Stimulated activated CD4-positive, alpha-beta T cell treated with anti-CD3 and anti-CD28 coated beads, Interleukin-4, amount 100 ng/mL, for 24 hours (primary cell): ENCODE measurements around the gene HOXC12.

Experiments used
- DNase-seq: peaks from one replicate; pipeline ENCODE4 v3.0.0-alpha.2; 2020

Gene HOXC12

GRCh38 chr12:53941187-53941586, 13.5 kb upstream of the HOXC12 start:
- no peak for DNase-seq

GRCh38 chr12:53941750-53942149, 13.0 kb upstream of the HOXC12 start:
- no peak for DNase-seq

DNA sequence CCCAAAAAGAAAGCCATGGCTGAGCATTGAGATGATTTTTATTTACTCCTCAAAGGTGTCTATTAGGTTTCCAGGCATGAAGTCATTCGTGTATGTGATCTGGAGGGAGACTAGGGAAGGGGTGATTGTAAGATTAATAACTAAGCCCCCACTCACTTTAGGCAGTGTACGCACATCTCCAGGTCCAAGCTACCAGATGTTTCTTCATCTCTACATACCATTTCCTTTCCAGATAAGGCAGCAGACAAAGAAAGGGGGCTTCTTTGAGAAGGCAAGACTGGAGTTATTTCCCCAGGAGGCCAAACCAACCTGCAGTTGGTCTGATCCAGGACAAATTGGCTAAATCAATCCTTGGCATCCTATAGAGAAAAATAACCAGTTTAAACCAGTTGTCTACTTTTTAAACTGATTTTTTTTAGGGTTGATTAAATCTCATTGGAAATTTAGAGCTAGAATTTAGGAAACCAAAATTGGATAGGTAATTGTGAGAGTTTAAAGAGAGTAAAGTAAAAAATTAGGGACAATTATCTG, 12.2 kb upstream of the HOXC12 start:
- DNase-seq, result no peak

DNA sequence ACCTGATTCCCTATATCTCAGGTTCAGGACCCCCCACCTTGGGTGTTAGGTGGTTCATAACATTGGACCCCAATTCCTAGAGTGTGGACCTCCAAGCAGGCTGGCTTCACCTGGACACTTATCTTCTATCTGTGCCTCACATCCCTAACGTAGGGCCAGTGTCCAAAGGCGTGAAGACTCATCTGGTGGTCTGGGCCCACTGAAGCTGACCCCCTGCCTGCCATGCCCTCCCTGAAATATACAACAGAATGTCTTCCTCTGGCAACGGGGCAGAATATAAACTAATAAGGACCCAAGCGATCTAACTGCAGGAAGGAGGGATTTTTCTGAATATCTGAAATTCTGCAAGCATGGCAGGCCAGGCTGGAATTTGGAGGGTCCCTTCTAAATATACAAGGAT, 10.5 kb upstream of the HOXC12 start:
- DNase-seq, result no peak

DNA sequence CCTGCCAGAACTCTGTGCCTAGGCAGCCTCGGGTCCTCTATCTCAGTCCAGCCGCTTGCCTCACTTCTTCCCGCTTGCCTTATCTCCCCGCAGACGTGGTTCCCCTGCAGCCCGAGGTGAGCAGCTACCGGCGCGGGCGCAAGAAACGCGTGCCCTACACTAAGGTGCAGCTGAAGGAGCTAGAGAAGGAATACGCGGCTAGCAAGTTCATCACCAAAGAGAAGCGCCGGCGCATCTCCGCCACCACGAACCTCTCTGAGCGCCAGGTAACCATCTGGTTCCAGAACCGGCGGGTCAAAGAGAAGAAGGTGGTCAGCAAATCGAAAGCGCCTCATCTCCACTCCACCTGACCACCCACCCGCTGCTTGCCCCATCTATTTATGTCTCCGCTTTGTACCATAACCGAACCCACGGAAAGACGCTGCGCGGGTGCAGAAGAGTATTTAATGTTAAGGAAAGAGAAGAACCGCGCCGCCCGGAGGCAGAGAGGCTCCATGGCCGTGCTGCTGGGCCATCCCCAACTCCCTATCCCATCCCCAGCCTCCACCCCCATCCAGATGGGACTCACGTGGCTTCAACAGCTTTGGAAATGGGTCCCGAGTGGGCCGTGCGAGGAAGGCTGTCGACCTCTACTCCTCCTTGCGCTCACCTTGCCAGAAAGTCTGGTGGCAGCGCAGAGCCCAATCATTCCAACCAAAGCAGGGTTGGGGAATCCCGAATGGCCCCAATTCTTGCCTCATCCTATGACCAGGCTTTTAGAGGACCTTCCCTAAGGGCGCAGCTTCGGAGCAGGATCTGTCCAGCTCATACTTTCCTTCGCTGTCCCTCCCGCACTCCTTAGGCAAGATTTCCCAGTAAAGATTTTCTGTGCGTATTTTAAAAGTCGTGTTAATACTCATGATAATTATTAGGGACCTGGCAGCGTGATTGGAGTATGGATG, 9.5 kb upstream of the HOXC12 start:
- DNase-seq, result no peak

GRCh38 chr12:53947743-53948142, 7.0 kb upstream of the HOXC12 start:
- DNase-seq, result no peak

GRCh38 chr12:53948650-53949593, 5.8 kb upstream of the HOXC12 start:
- DNase-seq, result no peak

GRCh38 chr12:53949631-53950436, 4.9 kb upstream of the HOXC12 start:
- no peak for DNase-seq

GRCh38 chr12:53950437-53950773, 4.3 kb upstream of the HOXC12 start:
- no peak for DNase-seq

DNA sequence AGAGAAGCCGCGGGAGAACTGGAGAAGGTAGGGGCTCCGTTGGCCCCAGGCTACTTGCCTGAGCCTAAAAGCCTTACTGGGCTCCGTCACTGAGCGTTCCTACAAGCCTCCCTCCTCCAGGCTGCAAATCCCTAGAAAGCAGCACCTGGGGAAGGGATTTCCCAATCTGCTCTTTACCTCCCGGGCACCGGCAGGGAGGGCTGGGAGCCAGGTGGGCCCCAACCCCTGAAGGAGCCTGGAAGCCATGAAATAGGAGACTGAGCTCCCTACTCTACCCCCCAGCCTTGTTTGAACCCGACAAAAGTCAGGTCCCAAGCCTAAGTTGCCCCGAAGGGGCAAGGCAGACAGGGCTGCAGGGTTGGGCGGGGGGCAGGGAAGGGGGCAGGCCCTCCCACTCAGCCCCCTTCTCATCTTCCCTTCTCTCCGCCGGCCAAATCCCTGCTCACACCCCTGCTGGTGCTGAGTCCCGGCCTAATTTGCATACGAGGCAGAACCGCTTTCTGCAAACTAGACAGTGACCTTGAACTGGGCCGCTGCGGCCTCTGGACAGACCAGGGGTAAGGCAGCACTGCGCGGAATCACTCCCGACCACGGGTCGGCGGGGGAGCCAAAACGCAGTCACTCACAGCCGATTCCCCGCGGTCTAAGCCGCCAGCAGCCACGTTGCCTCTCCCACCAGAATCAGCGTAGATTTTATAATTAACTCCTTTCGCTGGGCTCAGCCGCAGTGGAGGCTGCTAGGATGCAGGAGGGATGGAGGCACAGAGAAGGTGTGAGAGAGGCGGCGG, 3.7 kb upstream of the HOXC12 start:
- DNase-seq, result no peak

- DNase-seq, result no peak
Observed at GRCh38 chr12:53951577-53952334, 2.9 kb upstream of the HOXC12 start.

DNA sequence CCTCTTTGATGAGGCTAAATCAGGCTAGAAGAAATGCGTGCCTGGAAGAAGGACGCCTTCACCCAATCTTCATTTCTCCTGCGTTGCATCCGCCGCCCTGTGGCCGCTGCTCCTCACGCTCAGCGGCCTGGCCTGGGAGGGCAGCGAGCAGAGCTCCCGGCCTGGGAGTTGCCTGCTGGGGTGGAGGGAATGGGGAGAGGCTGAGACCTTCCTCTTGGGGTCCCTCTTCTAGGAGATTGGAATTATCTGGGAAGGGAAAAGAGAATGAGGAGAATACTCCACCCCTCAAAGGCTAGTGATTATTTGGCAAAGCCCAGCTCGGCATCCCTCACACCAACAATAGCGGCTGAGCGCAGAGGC, 2.4 kb upstream of the HOXC12 start:
- DNase-seq, result no peak

GRCh38 chr12:53952871-53953734, 1.6 kb upstream of the HOXC12 start:
- DNase-seq, result no peak

- DNase-seq, result no peak
Observed at GRCh38 chr12:53953831-53954693, 641 bp upstream of the HOXC12 start.

DNA sequence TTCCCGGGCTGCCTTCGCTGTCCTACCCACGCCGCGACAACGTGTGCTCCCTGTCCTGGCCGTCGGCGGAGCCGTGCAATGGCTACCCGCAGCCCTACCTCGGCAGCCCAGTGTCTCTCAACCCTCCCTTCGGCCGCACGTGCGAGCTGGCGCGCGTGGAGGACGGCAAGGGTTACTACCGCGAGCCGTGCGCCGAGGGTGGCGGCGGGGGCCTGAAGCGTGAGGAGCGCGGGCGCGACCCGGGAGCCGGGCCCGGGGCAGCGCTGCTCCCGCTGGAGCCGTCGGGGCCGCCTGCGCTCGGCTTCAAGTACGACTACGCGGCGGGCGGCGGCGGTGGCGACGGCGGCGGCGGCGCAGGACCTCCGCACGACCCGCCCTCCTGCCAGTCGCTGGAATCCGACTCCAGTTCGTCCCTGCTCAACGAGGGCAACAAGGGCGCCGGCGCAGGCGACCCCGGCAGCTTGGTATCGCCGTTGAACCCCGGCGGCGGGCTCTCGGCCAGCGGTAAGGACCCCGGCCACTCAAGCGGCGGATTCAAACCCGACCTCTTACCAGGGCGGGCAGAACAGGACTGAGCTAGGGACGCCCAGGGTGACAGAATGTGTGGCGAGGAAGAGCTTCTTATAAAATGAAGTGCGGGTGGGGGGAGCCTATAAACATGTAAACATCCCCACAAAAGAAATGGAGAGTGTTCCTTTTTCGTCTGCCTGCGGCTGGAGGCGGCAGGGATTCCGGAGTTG, 503 bp downstream of the HOXC12 start:
- no peak for DNase-seq

DNA sequence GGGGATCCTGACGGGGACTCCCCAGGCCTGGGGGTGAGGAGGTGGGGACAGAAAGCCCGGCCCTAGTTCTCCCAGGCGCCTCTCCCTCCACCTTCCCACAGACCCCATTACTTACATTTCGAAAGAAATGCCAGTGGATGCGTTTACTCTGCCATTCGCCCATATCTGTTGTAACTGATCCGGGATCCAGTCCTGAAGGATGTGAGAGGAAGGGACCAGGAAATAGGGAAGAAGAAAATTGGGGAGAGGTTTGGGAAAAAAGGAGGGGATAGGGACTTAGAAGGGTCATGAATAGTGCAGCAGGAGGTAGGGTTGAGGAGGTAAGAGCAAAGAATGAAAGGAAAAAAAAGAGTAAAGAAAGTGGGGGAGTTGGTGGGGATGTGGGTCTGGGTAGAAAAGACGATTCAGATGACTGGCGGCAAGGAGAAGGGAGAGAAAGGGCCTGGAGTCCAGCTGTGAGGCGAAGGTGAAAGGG, 1.1 kb downstream of the HOXC12 start:
- DNase-seq, result no peak

GRCh38 chr12:53956251-53956887, 1.7 kb downstream of the HOXC12 start:
- no peak for DNase-seq
